Measurements from ENCODE around the gene SLCO1B1.

Gene SLCO1B1

GRCh38 chr12:21239866-21240265 is 108.9 kb downstream of the SLCO1B1 start:
- TF ChIP-seq GABPA (IDR thresholded peaks at IDR 0.05; ENCODE audit: low read depth) (no peak), SPI1 (IDR thresholded peaks at IDR 0.05; ENCODE audit: borderline replicate concordance, low read depth) (no peak), CTCF (IDR thresholded peaks at IDR 0.05; ENCODE audit: insufficient read depth, low read length) (no peak), REST (IDR thresholded peaks at IDR 0.05; ENCODE audit: insufficient replicate concordance, low read depth) (no peak), POLR2AphosphoS5 (IDR thresholded peaks at IDR 0.05; ENCODE audit: low read depth) (no peak)
- H3K27ac ChIP-seq (replicated peaks), result no peak overlapping the region
- H3K4me3 ChIP-seq (replicated peaks; ENCODE audit: insufficient read depth, low read length), result no peak overlapping the region
- no peaks in the 10 kb centered on the region for H3K27me3 ChIP-seq (ENCODE audit: insufficient read depth, poor library complexity, severe bottlenecking)
- no peak for DNase-seq (ENCODE audit: low read depth in 1 of 2, low spot score in 1 of 2)

DNA sequence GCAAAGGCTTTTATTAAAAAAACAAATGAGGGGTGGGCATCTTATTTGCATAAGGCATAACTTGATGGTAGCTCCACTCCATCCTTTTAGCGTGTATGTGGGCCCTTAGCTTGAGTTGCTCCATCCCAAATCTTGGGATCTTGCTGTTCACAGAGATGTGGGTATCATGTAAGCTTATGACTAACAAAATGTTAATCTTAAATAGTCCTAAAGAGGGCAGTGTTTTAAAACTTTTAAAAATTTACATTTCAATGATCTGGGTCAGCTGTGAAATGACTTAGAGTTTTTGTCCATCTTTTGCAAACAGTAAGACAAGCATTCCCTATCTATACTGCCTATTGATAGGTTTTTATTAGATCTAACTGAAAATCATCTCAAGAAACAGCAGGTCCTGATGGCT is 117.7 kb downstream of the SLCO1B1 start:
- H3K27ac ChIP-seq (replicated peaks), result no peak overlapping the region
- H3K4me3 ChIP-seq (replicated peaks; ENCODE audit: insufficient read depth, low read length), result no peak overlapping the region
- no peak for DNase-seq (ENCODE audit: low read depth in 1 of 2, low spot score in 1 of 2)
- TF ChIP-seq POLR2AphosphoS5 (IDR thresholded peaks at IDR 0.05; ENCODE audit: low read depth) (no peak), SPI1 (IDR thresholded peaks at IDR 0.05; ENCODE audit: borderline replicate concordance, low read depth) (no peak), REST (IDR thresholded peaks at IDR 0.05; ENCODE audit: insufficient replicate concordance, low read depth) (no peak), CTCF (IDR thresholded peaks at IDR 0.05; ENCODE audit: insufficient read depth, low read length) (no peak), GABPA (IDR thresholded peaks at IDR 0.05; ENCODE audit: low read depth) (no peak)
- H3K27me3 ChIP-seq (ENCODE audit: insufficient read depth, poor library complexity, severe bottlenecking), result no peaks in the 10 kb centered on the region

DNA sequence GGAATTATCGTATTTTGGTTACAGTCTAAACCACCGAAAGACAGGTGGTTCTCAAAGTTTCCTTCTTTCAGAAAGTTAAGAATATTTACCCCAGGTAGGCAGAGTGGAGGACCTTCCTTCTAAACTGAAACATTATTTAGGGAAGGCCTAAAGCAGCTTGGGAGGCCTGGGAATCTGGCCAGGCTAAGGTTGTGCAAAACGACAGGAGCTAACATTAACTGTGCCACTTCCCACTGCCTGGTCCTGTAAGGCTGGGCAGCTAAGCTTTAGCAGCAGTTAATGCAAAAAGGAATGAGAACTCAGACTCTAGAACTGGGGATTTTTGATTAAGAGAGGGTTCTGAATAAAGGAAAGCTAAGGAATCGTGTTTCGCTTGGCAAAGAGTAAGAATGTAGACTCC is 121.1 kb downstream of the SLCO1B1 start:
- TF ChIP-seq CTCF (IDR thresholded peaks at IDR 0.05; ENCODE audit: insufficient read depth, low read length) (no peak), SPI1 (IDR thresholded peaks at IDR 0.05; ENCODE audit: borderline replicate concordance, low read depth) (no peak), POLR2AphosphoS5 (IDR thresholded peaks at IDR 0.05; ENCODE audit: low read depth) (no peak), REST (IDR thresholded peaks at IDR 0.05; ENCODE audit: insufficient replicate concordance, low read depth) (no peak), GABPA (IDR thresholded peaks at IDR 0.05; ENCODE audit: low read depth) (no peak)
- no peaks in the 10 kb centered on the region for H3K27me3 ChIP-seq (ENCODE audit: insufficient read depth, poor library complexity, severe bottlenecking)
- DNase-seq (ENCODE audit: low read depth in 1 of 2, low spot score in 1 of 2), result no peak
- no peak overlapping the region for H3K27ac ChIP-seq (replicated peaks)
- no peak overlapping the region for H3K4me3 ChIP-seq (replicated peaks; ENCODE audit: insufficient read depth, low read length)

Data from HL-60 (cell line).